WI38 (cell line): ENCODE measurements around the gene LDAH.
"Not testable (repeated sequence)": the region's sequence is repeated elsewhere in the genome, so short reads cannot be mapped to it uniquely, and the experiment has no call there.

Source experiments
- H3K4me3 ChIP-seq: 2 replicates; pipeline ENCODE4 v1.5.1; 2011; ENCODE audit warnings: low read depth, mild to moderate bottlenecking, control low read depth, low read length
- CTCF ChIP-seq: IDR thresholded peaks from 2 replicates; pipeline ENCODE4 v1.5.1; 2012; ENCODE audit warnings: low read depth, mild to moderate bottlenecking, control low read depth, low read length

The LDAH gene

GRCh38 chr2:20796374-20796791, 26.5 kb downstream of the LDAH start:
- H3K4me3 ChIP-seq = no peak overlapping the region
- TF ChIP-seq CTCF = no peak

GRCh38 chr2:20793944-20794343, 29.0 kb downstream of the LDAH start:
- not testable (repeated sequence) for H3K4me3 ChIP-seq

GRCh38 chr2:20781656-20782265, 41.1 kb downstream of the LDAH start:
- peak; percentile 59 for TF ChIP-seq CTCF
- no peak overlapping the region for H3K4me3 ChIP-seq

- H3K4me3 ChIP-seq = no peak overlapping the region
- no peak for TF ChIP-seq CTCF
These were observed 51.6 kb downstream of the LDAH start for GRCh38 chr2:20771299-20771698.

- H3K4me3 ChIP-seq = no peak overlapping the region
- no peak for TF ChIP-seq CTCF
These were observed 55.9 kb downstream of the LDAH start for GRCh38 chr2:20766798-20767644.

GRCh38 chr2:20766213-20766612, 56.7 kb downstream of the LDAH start:
- no peak overlapping the region for H3K4me3 ChIP-seq
- TF ChIP-seq CTCF = no peak

- no peak for TF ChIP-seq CTCF
- no peak overlapping the region for H3K4me3 ChIP-seq
These were observed 59.8 kb downstream of the LDAH start for GRCh38 chr2:20762945-20763683.
